ENCODE results near the gene SLC37A1. TPM values are rescaled to one million over a fixed set of nuclear protein-coding genes. Genes with fewer than 3 reads are reported as not detected.

The SLC37A1 gene
- total and polyA plus RNA-seq, 9 of the 15 experiments (the other 6 are each of a cell fraction or from before 2014, with no cell fraction given) = 0.06 to 3.4 (median 0.40) TPM

- Histone ChIP-seq H3K4me3 (no peak overlapping the region), H3K36me3 (ENCODE audit: control insufficient read depth, insufficient read depth, low read length) (no peaks in the 10 kb centered on the region), H2AFZ (ENCODE audit: low read depth, low read length) (no peak overlapping the region), H4K20me1 (replicated peaks; ENCODE audit: control insufficient read depth, insufficient read depth, low read length) (peaks cover 5% of the 10 kb centered on the region; the same call in 1 of the 2 replicates), H3K4me1 (replicated peaks in 1 of 2; ENCODE audit: control insufficient read depth in 2 of 2, insufficient read depth in 2 of 2, low read length in 2 of 2) (peaks cover 3 to 10% of the 10 kb centered on the region in 2 experiments; a peak in 3 of 5 replicates), H3K4me2 (ENCODE audit: insufficient read depth, low read length) (no peak overlapping the region), H3K27ac (ENCODE audit: extremely low read depth, low read depth, low read length) (no peak overlapping the region), H3K79me2 (ENCODE audit: control insufficient read depth, insufficient read depth, low read length) (no peaks in the 10 kb centered on the region), H3K27me3 (ENCODE audit: control insufficient read depth in 2 of 2, insufficient read depth in 2 of 2, low read length in 2 of 2) (peaks cover 12 to 33% of the 10 kb centered on the region in 2 experiments), H3K9me3 (replicated peaks; ENCODE audit: control insufficient read depth, insufficient read depth, low read depth, low read length) (no peaks in the 10 kb centered on the region), H3K9ac (ENCODE audit: insufficient read depth in 1 of 2, low read depth in 2 of 2, low read length in 2 of 2) (no peak overlapping the region), H3K9me1 (ENCODE audit: control insufficient read depth, insufficient read depth, low read length) (no peaks in the 10 kb centered on the region)
- ATAC-seq (no peak), FAIRE-seq (no peak), DNase-seq (ENCODE audit: extremely low read depth in 1 of 4, low spot score in 3 of 4) (no peak)
- intact Hi-C loops (cut with micrococcal nuclease) = no loop called here
- 1% methylated on average over 3 of the region's 3 CpGs for WGBS (ENCODE audit: insufficient coverage, low coverage, missing lambda C conversion rate)
- ChIA-PET CTCF (ENCODE audit: low intra/inter-chr PET ratio) (no interaction called here), POLR2A (interaction anchor here (0.6 kb wide), 1 partner anchor 46 kb away, joined by 3 read pairs; no protein-coding TSS in a partner anchor)
- no TSS peak for BruUV-seq (replicated peaks)
- in situ Hi-C loops (cut with MboI) = no loop called here
- TF ChIP-seq MTA3 (IDR thresholded peaks at IDR 0.05; ENCODE audit: borderline replicate concordance) (no peak), ZNF134 (CRISPR knock-in tag; conservative IDR thresholded peaks at IDR 0.05) (no peak), RFX1 (IDR thresholded peaks at IDR 0.05) (no peak), BRD4 (IDR thresholded peaks at IDR 0.05) (no peak), ZNF766 (CRISPR knock-in tag; conservative IDR thresholded peaks at IDR 0.05) (no peak), TRIM28 (IDR thresholded peaks at IDR 0.05) (no peak), ZBTB5 (IDR thresholded peaks at IDR 0.05) (no peak), POLR3G (IDR thresholded peaks at IDR 0.05; ENCODE audit: extremely low read depth, insufficient read length, insufficient replicate concordance) (no peak), SIN3A (IDR thresholded peaks at IDR 0.05; ENCODE audit: borderline replicate concordance in 2 of 2, control insufficient read depth in 1 of 2, low read depth in 2 of 2, low read length in 2 of 2) (no peak), MITF (IDR thresholded peaks at IDR 0.05) (no peak), RBM15 (IDR thresholded peaks at IDR 0.05; ENCODE audit: insufficient read depth, low read length) (no peak), RAD51 (IDR thresholded peaks at IDR 0.05; ENCODE audit: borderline replicate concordance, low read depth) (no peak), SNAPC5 (CRISPR knock-in tag; IDR thresholded peaks at IDR 0.05) (no peak)
Observed at GRCh38 chr21:42611852-42612251, 98.2 kb downstream of the SLC37A1 start.

Measured in K562 (cell line).